MM.1S (cell line): ENCODE measurements around the gene TPRA1.

Experiments used
- DNase-seq: peaks from one replicate; pipeline ENCODE4 v3.0.0-alpha.2; 2015
- H2AFZ ChIP-seq: fragments of 300-600 bp; sonication (generic); 2 replicates; pipeline ENCODE4 v1.6.0; 2016; ENCODE audit warnings: antibody characterized with exemption, low read length
- H3F3A ChIP-seq: fragments of 300-600 bp; sonication (generic); 2 replicates; pipeline ENCODE4 v1.6.1; 2016; ENCODE audit warnings: mild to moderate bottlenecking, antibody characterized with exemption, low read length, moderate library complexity, mixed read lengths; ENCODE audit not compliant: insufficient read depth
- H3K27ac ChIP-seq: fragments of 300-600 bp; sonication (generic); 2 replicates; pipeline ENCODE4 v1.5.1; 2016; ENCODE audit warnings: mild to moderate bottlenecking, low read length
- H3K27me3 ChIP-seq: fragments of 300-600 bp; sonication (generic); replicated peaks from 2 replicates; pipeline ENCODE4 v1.6.0; 2016; ENCODE audit warnings: low read length; ENCODE audit not compliant: insufficient read depth
- H3K36me3 ChIP-seq: fragments of 300-600 bp; sonication (generic); replicated peaks from 2 replicates; pipeline ENCODE4 v1.6.1; 2016; ENCODE audit warnings: mild to moderate bottlenecking, low read length, mixed read lengths; ENCODE audit not compliant: insufficient read depth
- H3K4me1 ChIP-seq: fragments of 300-600 bp; sonication (generic); 2 replicates; pipeline ENCODE4 v1.6.1; 2016; ENCODE audit warnings: low read length, mixed read lengths
- H3K4me2 ChIP-seq: fragments of 300-600 bp; sonication (generic); 2 replicates; pipeline ENCODE4 v1.6.0; 2016; ENCODE audit warnings: low read depth, low read length
- H3K4me3 ChIP-seq: fragments of 300-600 bp; sonication (generic); 2 replicates; pipeline ENCODE4 v1.5.1; 2016; ENCODE audit warnings: low read length, mixed read lengths
- H3K79me2 ChIP-seq: fragments of 300-600 bp; sonication (generic); 2 replicates; pipeline ENCODE4 v1.6.1; 2016; ENCODE audit warnings: mixed run types, low read length, mixed read lengths
- H3K9ac ChIP-seq: fragments of 300-600 bp; sonication (generic); 2 replicates; pipeline ENCODE4 v1.6.1; 2016; ENCODE audit warnings: low read length, mixed read lengths
- H3K9me2 ChIP-seq: fragments of 300-600 bp; sonication (generic); replicated peaks from 2 replicates; pipeline ENCODE4 v1.6.1; 2016; ENCODE audit warnings: mild to moderate bottlenecking, low read length, mixed read lengths; ENCODE audit not compliant: insufficient read depth
- H3K9me3 ChIP-seq: fragments of 300-600 bp; sonication (generic); replicated peaks from 2 replicates; pipeline ENCODE4 v1.6.1; 2016; ENCODE audit warnings: mild to moderate bottlenecking, low read length, mixed read lengths; ENCODE audit not compliant: insufficient read depth
- H4K20me1 ChIP-seq: fragments of 300-600 bp; sonication (generic); 2 replicates; pipeline ENCODE4 v1.6.1; 2016; ENCODE audit warnings: mild to moderate bottlenecking, low read length, moderate library complexity, mixed read lengths; ENCODE audit not compliant: insufficient read depth
- EZH2 ChIP-seq: fragments of 300-600 bp; sonication (generic); optimal IDR thresholded peaks from 2 replicates; pipeline ENCODE3; 2017; ENCODE audit warnings: low read depth, mild to moderate bottlenecking, antibody characterized with exemption, low read length, mixed read lengths
- EZH2phosphoT487 ChIP-seq: fragments of 300-600 bp; sonication (generic); IDR thresholded peaks from 2 replicates; pipeline ENCODE4 v1.6.1; 2018; ENCODE audit warnings: antibody characterized with exemption, low read length
- TF ChIP-seq, protein P1 (sequence below): fragments of 300-600 bp; sonication (generic); IDR thresholded peaks from 2 replicates; pipeline ENCODE4 v1.5.1; 2016; ENCODE audit warnings: antibody characterized with exemption, low read length, mixed read lengths

The TPRA1 gene

DNA sequence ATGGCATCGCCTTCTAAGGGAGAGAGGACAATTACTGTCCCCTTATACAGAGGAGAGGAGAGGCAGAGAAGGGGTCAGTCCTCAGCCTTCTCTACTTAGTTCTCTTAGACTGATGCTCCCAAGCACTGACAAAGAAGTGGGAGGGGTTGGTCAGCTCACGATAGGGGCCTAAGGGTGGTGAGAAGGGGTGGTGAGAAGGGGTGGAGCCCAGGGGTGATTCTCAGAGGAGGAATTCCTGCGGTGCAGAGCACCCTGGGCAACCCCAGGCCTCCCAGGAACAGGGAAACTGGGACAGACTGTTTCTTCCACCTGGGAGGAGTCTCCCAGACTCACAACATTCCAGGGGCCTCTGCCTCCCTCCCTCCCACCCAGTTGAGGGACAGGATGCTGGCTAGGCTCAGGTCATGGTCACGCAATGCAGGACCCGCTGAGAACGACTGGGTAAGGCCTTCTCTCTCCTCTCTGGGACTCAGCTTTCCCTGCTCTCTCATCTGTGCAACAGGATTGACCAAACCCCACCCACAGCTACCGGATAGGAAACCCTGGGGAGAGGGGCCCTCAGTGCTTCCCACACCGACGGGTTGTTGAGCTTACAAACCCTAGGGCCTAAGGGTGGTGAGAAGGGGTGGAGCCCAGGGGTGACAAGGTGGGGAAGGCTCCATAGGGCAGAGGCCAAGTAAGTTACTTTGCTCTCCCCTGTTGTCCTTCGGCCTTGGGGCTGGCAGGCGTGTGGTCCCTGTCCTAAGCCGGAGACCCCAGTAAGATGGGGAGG, 1.5 kb downstream of the TPRA1 start:
- Histone ChIP-seq H2AFZ (0 out of 2 replicates have a peak overlapping the region, but pooled peaks have one; percentile 65), H3K9ac (peak overlapping the region; percentile 88), H3K36me3 (no peaks in the 10 kb centered on the region), H3K27me3 (no peaks in the 10 kb centered on the region), H3K4me3 (peak overlapping the region; percentile 86), H3F3A (peaks cover 6% of the 10 kb centered on the region; the same call in 1 of the 2 replicates), H3K4me1 (peaks cover 17% of the 10 kb centered on the region), H3K4me2 (peak overlapping the region; percentile 98), H4K20me1 (0 out of 2 replicates have a peak, but pooled peaks cover 5% of the 10 kb centered on the region), H3K27ac (no peak overlapping the region), H3K9me2 (no peaks in the 10 kb centered on the region), H3K9me3 (no peaks in the 10 kb centered on the region), H3K79me2 (peaks cover 62% of the 10 kb centered on the region)
- DNase-seq = peak; percentile 15
- TF ChIP-seq EZH2phosphoT487 (no peak), EZH2 (no peak)
- TF ChIP-seq, protein P1, sequence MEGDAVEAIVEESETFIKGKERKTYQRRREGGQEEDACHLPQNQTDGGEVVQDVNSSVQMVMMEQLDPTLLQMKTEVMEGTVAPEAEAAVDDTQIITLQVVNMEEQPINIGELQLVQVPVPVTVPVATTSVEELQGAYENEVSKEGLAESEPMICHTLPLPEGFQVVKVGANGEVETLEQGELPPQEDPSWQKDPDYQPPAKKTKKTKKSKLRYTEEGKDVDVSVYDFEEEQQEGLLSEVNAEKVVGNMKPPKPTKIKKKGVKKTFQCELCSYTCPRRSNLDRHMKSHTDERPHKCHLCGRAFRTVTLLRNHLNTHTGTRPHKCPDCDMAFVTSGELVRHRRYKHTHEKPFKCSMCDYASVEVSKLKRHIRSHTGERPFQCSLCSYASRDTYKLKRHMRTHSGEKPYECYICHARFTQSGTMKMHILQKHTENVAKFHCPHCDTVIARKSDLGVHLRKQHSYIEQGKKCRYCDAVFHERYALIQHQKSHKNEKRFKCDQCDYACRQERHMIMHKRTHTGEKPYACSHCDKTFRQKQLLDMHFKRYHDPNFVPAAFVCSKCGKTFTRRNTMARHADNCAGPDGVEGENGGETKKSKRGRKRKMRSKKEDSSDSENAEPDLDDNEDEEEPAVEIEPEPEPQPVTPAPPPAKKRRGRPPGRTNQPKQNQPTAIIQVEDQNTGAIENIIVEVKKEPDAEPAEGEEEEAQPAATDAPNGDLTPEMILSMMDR = no peak

DNA sequence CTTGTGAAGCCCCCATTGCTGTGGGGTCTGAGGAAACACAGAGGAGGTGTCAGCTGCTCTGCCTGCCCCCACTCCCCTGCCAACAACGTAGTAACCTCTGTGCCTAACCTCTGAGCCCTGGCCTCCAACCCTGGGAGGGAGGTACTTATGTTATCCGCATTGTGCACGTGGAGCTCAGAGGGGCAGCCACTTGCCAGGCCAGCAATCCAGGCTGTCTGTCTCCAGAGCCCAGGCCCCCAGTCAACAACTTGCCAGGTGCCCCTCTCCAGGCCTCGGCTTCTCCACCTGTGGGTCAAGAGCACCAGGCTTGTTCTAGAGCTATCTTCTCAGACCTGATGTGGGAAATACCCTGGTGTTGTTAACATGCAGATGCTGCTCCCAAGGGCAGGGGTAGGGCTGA, 2.7 kb downstream of the TPRA1 start:
- no peak overlapping the region for H3K4me3 ChIP-seq
- no peaks in the 10 kb centered on the region for H3K9me3 ChIP-seq
- no peaks in the 10 kb centered on the region for H3K9me2 ChIP-seq
- peaks cover 66% of the 10 kb centered on the region for H3K79me2 ChIP-seq
- H3K27ac ChIP-seq = no peak overlapping the region
- DNase-seq = no peak
- H4K20me1 ChIP-seq = 0 out of 2 replicates have a peak, but pooled peaks cover 5% of the 10 kb centered on the region
- no peak overlapping the region for H2AFZ ChIP-seq
- no peak overlapping the region for H3K9ac ChIP-seq
- H3K4me1 ChIP-seq = peaks cover 17% of the 10 kb centered on the region
- H3K36me3 ChIP-seq = no peaks in the 10 kb centered on the region
- H3K4me2 ChIP-seq = no peak overlapping the region
- H3F3A ChIP-seq = peaks cover 6% of the 10 kb centered on the region; the same call in 1 of the 2 replicates
- H3K27me3 ChIP-seq = no peaks in the 10 kb centered on the region
- no peak for TF ChIP-seq EZH2
- TF ChIP-seq, protein P1 = no peak
- no peak for TF ChIP-seq EZH2phosphoT487

DNA sequence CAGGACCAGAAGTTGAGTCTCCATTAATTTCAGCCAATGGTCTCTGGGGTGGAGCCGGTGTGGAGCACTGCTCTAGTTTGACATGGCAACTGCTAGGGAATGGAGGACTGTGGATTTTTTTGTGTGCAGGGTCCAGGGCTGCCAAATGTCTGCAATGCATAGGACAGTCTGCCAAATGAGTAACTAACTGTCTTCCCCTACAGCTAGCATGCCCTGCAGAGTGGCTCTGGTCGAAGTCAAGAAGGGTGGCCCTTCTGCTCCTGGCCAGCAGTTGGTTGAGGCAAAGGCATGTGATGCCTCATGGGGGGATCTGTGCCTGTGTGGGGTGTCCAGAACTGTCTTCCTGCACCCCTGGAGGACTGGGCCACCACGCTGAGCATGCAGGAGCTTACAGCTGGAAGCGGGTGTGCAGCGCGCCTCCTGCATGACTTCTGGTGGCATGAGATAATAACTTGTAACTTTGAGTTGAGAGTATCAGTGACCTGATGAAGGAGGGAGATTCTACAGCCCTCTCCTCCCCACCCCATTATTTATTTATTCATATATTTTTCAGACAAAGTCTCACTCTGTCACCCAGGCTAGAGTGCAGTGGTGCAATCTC, 4.6 kb downstream of the TPRA1 start:
- no peak overlapping the region for H3K4me2 ChIP-seq
- no peaks in the 10 kb centered on the region for H3K36me3 ChIP-seq
- no peak overlapping the region for H3K4me3 ChIP-seq
- no peak overlapping the region for H2AFZ ChIP-seq
- no peak overlapping the region for H3K9ac ChIP-seq
- TF ChIP-seq, protein P1 = no peak
- no peak for TF ChIP-seq EZH2
- TF ChIP-seq EZH2phosphoT487 = no peak
- no peaks in the 10 kb centered on the region for H3K27me3 ChIP-seq
- 0 out of 2 replicates have a peak, but pooled peaks cover 5% of the 10 kb centered on the region for H4K20me1 ChIP-seq
- H3K9me2 ChIP-seq = no peaks in the 10 kb centered on the region
- H3K9me3 ChIP-seq = no peaks in the 10 kb centered on the region
- DNase-seq = no peak
- H3F3A ChIP-seq = no peaks in the 10 kb centered on the region
- H3K27ac ChIP-seq = no peak overlapping the region
- H3K79me2 ChIP-seq = peaks cover 76% of the 10 kb centered on the region
- peaks cover 7% of the 10 kb centered on the region for H3K4me1 ChIP-seq
